Amniotic stem cell (primary cell): ENCODE results near the gene FIGNL1.

Experiments
- DNase-seq: peaks from one replicate; lab custom pipeline; 2025; lab: John Stamatoyannopoulos, UW

Gene FIGNL1

GRCh38 chr7:50426280-50427045 lies 23.7 kb downstream of the FIGNL1 start:
- no peak for DNase-seq

- no peak for DNase-seq
These were observed 24.8 kb downstream of the FIGNL1 start for GRCh38 chr7:50425318-50425717.

GRCh38 chr7:50423860-50424259 lies 26.3 kb downstream of the FIGNL1 start:
- no peak for DNase-seq

- no peak for DNase-seq
These were observed 27.3 kb downstream of the FIGNL1 start for GRCh38 chr7:50422858-50423257.

- DNase-seq: no peak
These were observed 29.1 kb downstream of the FIGNL1 start for GRCh38 chr7:50421043-50421442.

- no peak for DNase-seq
These were observed 31.4 kb downstream of the FIGNL1 start for GRCh38 chr7:50418526-50419290.

GRCh38 chr7:50418086-50418515 lies 32.0 kb downstream of the FIGNL1 start:
- DNase-seq: peak; percentile 70

GRCh38 chr7:50416527-50417182 lies 33.5 kb downstream of the FIGNL1 start:
- DNase-seq: no peak

GRCh38 chr7:50415844-50416364 lies 34.2 kb downstream of the FIGNL1 start:
- DNase-seq: no peak

- DNase-seq: no peak
These were observed 36.6 kb downstream of the FIGNL1 start for GRCh38 chr7:50413561-50413960.

GRCh38 chr7:50412973-50413372 lies 37.2 kb downstream of the FIGNL1 start:
- DNase-seq: no peak

GRCh38 chr7:50411332-50411731 lies 38.8 kb downstream of the FIGNL1 start:
- no peak for DNase-seq

GRCh38 chr7:50409856-50410745 lies 40.0 kb downstream of the FIGNL1 start:
- no peak for DNase-seq

GRCh38 chr7:50406935-50407334 lies 43.2 kb downstream of the FIGNL1 start:
- DNase-seq: no peak

- no peak for DNase-seq
These were observed 44.9 kb downstream of the FIGNL1 start for GRCh38 chr7:50405221-50405620.

GRCh38 chr7:50404392-50404791 lies 45.8 kb downstream of the FIGNL1 start:
- no peak for DNase-seq

- DNase-seq: no peak
These were observed 50.0 kb downstream of the FIGNL1 start for GRCh38 chr7:50400114-50400513.

GRCh38 chr7:50399635-50400034 lies 50.5 kb downstream of the FIGNL1 start:
- no peak for DNase-seq

- no peak for DNase-seq
These were observed 50.9 kb downstream of the FIGNL1 start for GRCh38 chr7:50399206-50399605.

GRCh38 chr7:50397971-50398324 lies 52.2 kb downstream of the FIGNL1 start:
- DNase-seq: no peak

GRCh38 chr7:50397320-50397970 lies 52.7 kb downstream of the FIGNL1 start:
- DNase-seq: no peak
